Epidermal melanocyte (primary cell): ENCODE measurements around the gene SCGN.

Source experiments
- DNase-seq: peaks from one replicate; pipeline ENCODE4 v3.0.0; 2011; ENCODE audit warnings: low spot score; ENCODE audit not compliant: insufficient read length

SCGN gene, protein sequence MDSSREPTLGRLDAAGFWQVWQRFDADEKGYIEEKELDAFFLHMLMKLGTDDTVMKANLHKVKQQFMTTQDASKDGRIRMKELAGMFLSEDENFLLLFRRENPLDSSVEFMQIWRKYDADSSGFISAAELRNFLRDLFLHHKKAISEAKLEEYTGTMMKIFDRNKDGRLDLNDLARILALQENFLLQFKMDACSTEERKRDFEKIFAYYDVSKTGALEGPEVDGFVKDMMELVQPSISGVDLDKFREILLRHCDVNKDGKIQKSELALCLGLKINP

DNA sequence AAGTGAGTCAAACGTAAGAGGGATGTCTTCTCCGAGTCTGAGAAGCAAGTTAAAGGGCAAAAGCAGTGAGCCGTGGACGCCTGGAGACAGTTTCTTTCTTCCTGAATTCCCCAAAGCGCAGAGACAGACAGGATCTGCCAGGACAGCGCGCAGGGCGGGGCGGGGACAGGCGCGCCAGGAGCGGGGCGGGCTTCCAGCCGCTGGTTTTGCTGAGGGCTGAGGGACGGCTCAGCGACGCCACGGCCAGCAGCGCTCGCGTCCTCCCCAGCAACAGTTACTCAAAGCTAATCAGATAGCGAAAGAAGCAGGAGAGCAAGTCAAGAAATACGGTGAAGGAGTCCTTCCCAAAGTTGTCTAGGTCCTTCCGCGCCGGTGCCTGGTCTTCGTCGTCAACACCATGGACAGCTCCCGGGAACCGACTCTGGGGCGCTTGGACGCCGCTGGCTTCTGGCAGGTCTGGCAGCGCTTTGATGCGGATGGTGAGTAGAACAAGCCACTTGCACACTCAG, at the start of gene SCGN:
Gene SCGN (plus strand): TSS at position 209 of the 509 bp plus-strand sequence. CDS start 189 bp downstream, at position 398.
- DNase-seq: peak; percentile 48

DNA sequence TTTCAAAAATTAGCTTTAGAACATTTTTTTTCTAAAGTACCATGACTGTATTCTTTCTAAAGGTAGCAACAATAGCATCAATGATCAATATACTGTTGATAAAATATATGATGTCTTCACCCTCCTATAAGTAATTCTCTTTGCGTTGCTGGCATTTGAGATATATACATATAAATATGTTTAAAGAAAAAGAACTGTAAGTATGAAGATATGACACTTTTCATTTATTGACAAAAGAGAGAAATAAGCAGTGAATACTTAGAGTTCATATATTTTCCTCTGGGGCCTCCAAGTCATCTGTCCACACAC, 49.4 kb upstream of the SCGN start:
- DNase-seq: no peak

DNA sequence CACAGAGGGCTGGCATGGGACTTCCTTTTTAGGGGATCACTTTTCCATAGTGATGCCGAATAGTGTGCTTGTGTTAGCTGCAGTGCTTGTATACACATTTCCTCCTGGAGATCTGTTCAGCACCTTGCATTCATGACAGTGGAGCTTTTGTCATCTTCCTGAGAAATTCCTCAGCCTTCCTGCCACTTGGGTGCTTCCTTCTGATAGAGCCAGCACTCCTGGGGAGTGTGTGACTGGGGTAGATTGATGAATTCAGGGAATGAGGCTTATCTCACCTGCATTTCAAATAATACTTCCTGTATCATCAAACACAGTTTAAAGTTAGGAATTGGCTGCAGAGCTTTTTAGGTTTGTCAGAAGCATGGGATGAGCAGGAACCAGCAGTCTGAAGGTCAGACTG, 48.8 kb upstream of the SCGN start:
- no peak for DNase-seq

DNA sequence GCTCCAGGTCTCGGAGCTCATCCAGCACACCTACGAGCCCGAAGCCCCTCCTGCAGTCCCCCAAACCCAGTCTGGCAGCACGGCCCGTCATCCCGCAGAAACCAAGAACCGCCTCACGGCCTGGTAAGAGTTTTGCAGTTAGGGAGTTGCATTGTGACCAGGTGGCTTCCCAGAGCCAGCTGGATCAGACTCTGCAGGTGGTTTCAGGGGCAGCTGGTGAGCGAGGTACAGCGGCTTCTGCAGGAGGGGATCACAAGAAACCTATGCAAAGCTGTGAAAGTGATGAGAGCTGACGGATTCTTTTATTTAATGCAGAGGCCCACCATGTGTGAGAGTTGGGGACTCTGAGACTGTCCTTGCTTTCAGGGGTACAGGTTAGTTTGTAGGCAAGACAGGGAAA, 45.9 kb upstream of the SCGN start:
- no peak for DNase-seq

DNA sequence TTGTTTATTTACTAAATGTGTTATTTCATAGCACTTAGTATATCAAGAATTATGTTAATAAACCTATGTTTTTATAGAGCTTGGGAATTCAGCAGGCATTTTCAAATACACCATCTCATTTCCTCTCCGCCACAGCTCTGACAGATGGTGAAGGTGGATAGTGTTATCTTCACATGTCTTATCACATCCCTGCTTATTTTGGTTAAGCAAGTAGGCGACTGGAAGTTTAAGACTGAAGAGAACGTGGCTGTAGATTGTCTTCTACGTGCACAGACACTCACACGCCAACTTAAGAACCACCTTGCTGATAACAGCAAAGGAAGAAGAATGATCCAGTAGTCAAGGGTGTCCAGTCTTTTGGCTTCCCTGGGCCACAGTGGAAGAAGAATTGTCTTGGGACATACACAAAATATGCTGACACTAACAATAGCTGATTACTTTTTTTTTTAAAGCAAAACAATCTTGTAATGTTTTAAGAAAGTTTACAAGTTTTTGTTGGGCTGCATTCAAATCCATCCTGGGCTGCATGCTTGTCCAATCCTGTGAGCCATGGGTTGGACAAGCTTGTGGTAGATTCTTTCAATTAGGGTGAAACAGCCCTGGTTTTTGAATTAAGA, 43.3 kb upstream of the SCGN start:
- no peak for DNase-seq

DNA sequence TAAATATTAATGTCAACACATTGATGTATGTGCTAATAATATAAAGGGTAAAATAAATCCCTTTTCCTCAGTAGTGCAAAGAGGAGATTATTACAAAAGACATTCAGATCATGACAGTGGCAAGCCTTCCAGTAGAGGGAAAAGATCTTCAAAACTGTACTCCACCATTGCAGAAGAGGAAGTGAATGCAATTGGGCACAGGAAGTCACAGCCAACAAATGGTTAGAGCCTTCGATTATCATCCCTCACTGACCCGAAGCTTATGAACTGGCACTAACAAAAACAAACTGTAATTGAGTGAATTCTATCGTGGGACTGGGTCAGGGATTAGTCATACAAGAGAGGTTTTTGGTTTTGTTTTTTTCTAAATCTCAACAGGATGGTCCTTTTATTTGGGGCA, 39.3 kb upstream of the SCGN start:
- no peak for DNase-seq

DNA sequence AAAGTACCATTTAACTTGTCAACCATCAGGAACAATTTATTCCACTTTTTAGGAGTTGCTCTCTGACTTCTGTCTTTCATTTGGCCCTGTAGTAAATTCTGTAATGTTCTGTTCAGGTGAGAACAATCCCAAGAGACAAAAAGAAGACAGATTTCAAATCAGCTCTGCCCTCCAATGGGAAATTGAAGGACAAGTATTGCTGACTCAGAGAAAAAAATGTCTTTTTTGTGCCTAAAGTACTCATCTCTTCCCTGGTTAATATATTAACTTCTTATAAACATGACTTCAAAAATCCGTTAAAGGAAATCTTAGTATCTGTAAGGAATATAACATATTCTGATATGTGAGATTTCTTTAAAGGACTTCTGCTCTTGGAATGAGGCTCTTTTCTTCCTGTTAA, 38.6 kb upstream of the SCGN start:
- DNase-seq: no peak

DNA sequence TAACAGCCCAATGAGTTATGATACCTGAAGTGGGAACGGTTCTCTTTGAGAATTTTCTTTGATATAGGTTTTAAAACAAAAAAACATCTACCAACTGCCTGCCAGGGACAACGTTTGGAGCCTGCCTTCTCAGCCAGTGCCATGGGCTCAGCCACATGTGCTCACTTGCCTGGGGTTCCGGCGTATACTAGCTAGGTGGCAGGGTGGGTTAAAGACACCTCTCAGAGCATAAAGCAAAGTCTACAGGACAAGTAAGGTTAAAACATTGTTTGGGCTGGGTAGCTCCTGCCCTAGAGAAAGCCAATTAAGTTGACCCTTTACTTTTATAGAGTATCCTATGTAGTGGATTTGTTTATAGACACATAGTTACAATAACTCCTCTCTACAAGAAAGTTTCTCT, 38.0 kb upstream of the SCGN start:
- no peak for DNase-seq

DNA sequence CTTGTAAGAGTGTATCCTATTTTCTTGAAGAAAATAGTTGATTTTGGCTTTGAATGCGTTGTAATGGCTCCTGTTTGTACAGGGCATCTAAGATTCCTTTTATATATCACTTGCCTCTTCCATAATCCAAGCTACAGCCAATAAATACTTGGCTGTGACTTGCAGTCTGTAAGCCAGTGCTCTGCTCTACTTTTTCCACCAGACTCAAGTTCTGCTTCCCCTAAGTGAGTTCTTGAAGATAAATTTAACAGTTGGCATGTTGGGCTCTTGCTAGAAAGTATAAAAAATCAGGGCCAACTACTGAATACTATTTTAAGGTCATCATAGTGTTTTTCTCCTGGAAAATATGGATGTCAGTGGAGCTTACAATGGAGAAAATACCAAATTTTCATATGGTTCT, 36.5 kb upstream of the SCGN start:
- DNase-seq: no peak

DNA sequence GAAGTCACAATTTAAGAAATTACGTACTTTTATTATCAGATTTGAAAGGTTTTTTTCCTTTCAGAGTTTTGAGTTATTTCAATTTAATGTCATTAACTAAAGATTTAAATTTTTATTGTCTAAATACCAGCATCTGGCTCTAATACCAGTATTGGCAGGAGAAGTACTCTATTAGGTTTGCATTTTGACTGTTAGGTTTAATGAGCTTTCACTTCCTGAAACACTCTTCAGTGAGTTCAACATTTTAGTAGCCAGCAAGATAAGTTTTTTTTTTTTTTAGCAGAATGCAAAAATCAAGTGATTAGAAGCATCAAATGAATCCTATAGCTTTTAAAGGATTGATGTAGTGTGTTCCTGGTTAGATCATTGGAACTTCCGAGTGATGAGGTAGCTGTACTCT, 34.0 kb upstream of the SCGN start:
- no peak for DNase-seq

DNA sequence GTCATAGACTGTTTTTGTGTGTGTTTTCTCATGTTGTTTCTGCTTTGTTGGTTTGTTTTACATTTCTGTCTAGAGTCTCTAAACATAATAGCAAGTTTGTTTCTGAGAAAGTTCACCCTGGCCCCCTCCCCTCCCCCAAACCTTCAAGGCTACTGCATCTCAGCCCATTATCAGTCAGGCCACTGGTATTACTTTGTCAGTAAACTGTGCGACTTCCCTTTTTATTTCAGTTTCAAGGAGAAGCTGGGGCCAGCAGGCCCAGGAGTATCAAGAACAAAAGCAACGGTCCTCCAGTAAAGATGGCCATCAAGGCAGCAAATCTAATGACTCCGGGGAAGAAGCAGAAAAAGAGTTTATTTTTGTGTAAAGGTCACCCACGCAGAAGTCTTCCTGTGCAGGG, 32.8 kb upstream of the SCGN start:
- DNase-seq: no peak

DNA sequence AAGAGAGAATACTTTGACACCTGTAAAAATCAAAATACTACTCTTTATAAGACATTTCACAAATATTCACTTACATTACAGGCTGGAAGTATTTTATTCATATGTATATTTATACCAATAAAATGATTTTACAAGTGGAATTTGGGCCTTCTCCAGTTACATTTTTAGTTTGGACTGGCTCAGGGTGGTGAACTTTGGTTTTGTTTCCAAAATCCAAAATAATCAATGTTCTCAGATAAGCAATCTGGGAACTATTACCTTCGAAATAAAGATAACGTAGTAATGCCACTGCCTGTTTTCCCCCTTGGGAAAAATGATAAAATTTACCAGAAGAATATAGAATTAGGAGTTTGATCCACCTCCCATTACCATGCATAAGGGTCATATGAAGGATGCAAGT, 31.6 kb upstream of the SCGN start:
- no peak for DNase-seq

DNA sequence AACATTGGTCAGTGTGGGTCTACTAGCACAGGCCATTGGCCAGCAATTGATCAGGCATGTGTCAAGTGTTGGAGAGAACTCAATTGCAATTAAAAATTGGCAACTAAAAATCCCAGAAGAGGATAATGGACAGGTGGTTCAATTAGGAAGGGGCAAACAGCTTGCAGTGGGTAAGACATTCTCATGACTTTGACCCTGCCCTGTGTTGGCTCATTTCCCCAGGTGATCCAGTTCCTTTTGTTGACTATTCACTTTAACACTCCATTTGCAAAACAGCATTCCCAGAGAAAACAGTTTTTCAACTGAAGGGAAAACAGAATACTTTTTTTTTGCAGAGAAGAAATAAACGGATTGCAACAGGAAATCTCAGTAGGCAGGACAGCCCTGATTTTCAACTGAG, 28.9 kb upstream of the SCGN start:
- DNase-seq: no peak

DNA sequence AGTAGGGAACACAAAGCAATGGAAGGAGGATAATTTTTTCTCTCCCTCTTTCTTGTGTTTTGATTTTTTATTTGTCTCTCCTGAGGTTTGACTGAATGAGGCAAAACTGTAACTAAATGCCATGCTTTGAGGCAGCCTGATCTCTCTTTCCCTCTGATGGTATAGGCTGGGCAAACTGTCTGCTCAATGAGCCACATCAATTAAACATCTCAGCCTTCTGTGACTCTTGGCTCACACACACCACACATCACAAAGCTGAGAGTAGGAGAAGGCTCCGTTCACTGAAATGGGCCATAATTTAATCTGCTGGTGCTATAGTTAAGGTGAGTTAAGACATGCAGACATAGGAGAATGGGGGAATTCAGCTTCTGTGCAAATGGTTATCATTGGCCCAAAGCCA, 28.1 kb upstream of the SCGN start:
- no peak for DNase-seq

DNA sequence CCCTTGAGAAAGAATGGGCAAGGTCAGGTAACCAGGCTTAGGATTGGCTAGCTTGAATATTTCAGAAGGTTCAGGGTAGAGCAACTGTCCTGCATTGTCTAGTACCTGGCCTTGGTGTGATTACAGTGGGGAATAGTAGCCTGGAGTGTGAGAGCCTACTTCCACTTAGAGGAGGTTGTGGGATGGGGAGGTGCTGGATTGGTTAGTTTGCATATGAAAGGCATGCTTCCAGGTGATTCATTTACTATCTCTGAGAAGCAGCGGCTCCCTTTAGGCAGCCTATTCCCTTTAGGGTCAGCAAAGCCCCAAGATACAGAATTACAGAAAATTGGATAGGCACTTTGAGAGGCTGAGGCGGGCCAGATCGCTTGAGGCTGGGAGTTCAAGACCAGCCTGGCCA, 25.0 kb upstream of the SCGN start:
- no peak for DNase-seq

DNA sequence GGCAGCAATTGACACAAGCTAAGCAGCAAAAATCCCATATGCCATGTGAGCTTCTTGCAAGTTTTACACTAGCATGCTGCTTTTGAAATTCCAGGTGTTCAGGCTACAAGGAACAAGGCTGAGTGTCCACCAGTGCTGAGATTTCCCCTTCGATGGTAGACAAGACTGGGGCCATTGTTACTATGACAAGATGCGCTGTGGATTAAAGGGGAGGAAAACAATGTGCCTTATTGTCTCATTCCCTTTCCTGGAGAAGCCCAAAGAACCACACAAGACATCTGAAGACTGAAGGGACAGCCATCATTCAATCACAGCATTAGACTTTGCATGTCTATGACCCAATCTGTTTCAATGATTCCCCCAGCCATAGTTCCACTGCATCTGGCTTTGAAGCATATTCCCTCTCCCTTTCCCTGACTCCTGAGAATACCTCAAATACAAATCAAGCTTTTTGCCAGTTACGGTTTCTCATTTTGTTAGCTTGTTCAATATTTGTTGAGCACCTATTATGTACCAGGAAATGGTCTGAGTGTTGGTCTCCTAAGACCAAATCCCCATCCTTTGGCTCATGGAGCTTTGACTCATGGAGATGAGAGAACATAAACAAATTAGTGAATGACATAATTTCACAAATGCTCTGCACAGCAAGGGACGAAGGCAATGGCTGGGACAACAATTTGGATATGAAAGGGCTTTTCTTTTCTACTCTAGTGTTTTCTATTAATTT, 23.4 kb upstream of the SCGN start:
- no peak for DNase-seq

DNA sequence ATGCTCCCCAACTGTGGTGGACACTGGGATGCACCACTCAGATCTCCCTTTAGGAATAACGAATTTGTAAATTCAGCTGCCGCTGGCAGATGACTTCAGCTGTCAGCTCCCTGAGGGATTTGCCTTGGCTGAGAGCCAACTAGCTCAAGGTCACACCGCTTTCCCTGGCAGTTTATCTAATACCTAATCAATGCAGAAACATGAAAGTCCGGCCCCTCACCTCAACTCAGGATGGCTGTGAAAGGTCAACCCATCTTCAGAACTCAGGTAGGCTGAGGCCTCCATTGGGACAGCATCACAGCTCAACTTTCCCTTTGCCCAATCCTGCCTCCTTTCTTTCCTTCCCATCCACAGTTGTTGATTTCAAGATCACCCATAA, 22.8 kb upstream of the SCGN start:
- no peak for DNase-seq

DNA sequence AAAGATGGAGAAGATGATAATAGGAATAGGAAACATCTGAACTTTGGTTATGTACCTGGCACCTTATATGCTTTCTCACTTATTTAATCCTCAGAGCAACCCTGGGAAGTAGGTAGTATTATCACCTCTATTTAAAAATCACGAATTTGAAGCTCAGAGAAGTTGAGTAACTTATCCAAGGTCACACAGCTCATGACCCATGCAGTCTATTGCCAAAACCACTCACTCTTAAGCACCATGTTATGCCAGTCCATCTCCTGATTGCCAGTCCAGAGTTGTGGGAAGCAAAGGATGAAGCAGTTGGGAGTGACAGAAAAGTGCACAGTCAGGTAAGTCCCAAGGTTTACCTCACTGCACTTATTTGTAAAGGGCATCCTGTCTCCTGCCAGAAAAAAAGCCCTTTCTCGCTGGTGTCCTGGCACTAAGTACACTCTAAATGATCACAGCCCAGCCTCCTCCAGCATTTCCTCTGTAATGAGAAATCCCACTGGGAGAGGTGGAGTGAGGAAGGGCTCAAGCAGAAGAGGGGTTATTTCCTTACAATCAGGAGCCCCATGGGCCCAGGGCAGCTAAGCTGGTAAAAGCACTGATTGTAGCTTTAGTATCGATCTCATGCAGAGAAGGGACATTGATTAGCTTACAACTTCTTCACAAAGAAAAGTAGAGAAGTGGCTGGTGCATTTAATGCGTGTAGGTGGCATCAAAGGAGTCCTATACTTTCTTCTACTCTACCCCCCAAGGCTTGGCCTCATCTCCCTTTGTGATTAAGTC, 21.3 kb upstream of the SCGN start:
- DNase-seq: no peak

DNA sequence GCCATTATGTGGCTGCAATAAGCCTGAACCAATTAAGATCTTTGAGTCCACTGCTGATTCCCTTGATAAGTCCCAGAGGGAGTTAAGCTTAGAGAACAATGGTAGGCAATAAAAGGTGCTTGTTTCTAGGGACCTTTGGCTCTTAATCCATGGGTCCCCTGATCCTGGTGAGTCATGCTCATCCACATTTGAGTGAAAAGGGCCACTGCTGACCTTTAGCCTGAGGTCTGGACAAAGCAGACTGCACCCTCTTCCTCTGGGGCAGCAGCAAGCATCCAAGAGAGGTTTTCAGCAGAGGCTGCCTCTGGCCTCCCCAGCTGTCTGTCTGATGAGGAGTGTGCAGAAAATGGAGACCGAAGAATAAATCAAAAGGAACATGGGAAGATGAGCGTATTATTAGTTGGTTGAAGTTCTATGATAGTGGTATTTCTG, 16.1 kb upstream of the SCGN start:
- no peak for DNase-seq

DNA sequence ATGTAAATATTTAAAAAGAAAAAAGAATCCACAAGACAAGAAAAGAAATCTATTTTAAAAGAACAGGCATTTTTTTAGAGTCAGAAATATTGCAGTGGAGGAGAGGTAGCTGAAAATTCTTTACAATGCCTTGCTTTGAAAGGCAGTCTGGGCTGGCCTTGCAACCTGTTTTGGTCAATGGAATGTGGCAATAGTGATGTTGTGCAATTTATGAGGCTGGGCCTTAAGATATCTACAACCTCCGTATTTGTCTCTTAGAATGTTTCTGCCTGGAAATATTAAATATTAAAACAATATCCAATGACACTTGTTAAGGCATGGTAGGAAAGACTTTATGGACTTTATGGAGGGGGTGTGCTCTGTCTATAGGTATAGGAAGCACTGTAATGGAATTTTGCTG, 14.8 kb upstream of the SCGN start:
- DNase-seq: no peak

DNA sequence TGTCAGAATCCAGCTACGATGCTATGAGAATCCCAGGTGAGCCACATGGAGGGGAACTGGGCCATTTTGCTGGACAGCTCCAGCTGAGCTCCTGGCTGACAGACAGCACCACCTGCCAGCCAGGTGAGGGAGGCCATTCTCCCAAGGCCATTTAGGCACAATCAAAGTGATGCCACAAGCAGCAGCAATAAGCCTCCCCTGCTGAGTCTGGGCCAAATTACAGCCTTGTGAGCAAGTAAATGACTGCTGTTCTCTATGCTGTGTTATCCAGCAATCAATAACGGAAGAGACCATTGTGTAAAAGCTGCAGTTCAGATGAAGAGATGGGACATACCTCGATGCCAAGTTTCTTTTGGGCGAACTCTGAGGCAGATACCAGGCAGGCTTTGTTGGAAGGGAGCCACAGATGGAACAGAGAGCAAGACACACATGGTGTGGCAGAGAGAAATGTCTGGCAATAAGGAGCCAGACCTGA, 14.0 kb upstream of the SCGN start:
- no peak for DNase-seq

DNA sequence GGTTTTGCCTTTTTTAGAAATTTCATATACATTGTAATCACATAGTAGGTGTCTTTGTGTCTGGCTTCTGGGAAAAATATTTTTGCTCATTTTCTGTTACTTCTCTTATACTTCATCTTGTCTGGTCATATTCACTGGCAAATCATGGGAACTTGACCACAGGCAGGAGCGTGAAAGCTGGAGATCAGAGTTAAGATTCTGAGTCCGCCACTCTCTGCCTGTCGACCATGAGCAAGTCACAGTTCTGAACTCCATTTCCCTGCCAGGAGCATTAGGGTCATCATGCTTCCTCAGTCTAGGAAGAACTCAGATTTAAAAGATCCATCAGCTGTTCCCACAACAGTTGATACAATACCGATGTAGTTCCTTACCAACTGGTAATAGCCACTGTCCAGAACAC, 12.4 kb upstream of the SCGN start:
- DNase-seq: no peak
